Prostate gland (tissue), 2 donors: ENCODE results near the gene ENDOV. TPM values are rescaled to one million over a fixed set of nuclear protein-coding genes. Genes with fewer than 3 reads are reported as not detected.

ENCODE experiments used
- DNase-seq: peaks from one replicate; pipeline ENCODE4 v3.0.0-alpha.2; 2019; ENCODE audit warnings: low spot score
- H3K27ac ChIP-seq, 2 donors: fragments of 200-600 bp; sonication (generic); 2 replicates each; pipeline ENCODE4 v1.5.1; 2017 to 2019
- H3K27me3 ChIP-seq: fragments of 200-600 bp; sonication (generic); replicated peaks from 2 replicates; pipeline ENCODE4 v1.5.1; 2019; ENCODE audit not compliant: insufficient read depth
- H3K36me3 ChIP-seq, 2 donors: fragments of 200-600 bp; sonication (generic); 1 replicate in 1 of 2; 2 replicates in 1 of 2; pipeline versions ENCODE4 v1.5.1 to v1.8.1; 2017 to 2019
- H3K4me1 ChIP-seq: fragments of 200-600 bp; sonication (generic); replicated peaks from 2 replicates; pipeline ENCODE4 v1.5.1; 2019
- H3K4me3 ChIP-seq, 2 donors: fragments of 200-600 bp; sonication (generic); 2 replicates each; pipeline ENCODE4 v1.5.1; 2017 to 2019
- H3K9me3 ChIP-seq: fragments of 200-600 bp; sonication (generic); 2 replicates; pipeline ENCODE4 v1.5.1; 2017
- POLR2A ChIP-seq: fragments of 450-650 bp; IDR thresholded peaks from one replicate; pipeline ENCODE4 v1.6.1; 2016; ENCODE audit warnings: antibody characterized with exemption, mild to moderate bottlenecking
- POLR2AphosphoS5 ChIP-seq: sonication (generic); formaldehyde crosslinking; IDR thresholded peaks from one replicate; pipeline ENCODE4 v1.6.1; 2017; ENCODE audit warnings: antibody characterized with exemption
- WGBS: methylation state at CpG from one replicate; pipeline ENCODE4 v1.1.5; 2018; 5-methylcytosine and 5-hydroxymethylcytosine counted together
- intact Hi-C: fragments of 100-400 bp; cut with DNase I; formaldehyde crosslinking; loops from one replicate; pipeline ENCODE4 v1.14.2; 2022
- total RNA-seq, 2 donors: library from RNA; depleted of rRNA; stranded (reverse); fragments of >200 nt; gene quantifications; one replicate each; pipeline ENCODE4 v1.1.0, GENCODE V29; 2016
- TF ChIP-seq, protein P1 (sequence below), 4 experiments: fragments of 200-600 bp in 2 of 4; fragments of 450-650 bp in 2 of 4; sonication (generic) in 2 of 4; IDR thresholded peaks; 1 replicate in 3 of 4; 2 replicates in 1 of 4; pipeline ENCODE4 v1.5.1; 2016 to 2019; ENCODE audit warnings: antibody characterized with exemption in 4 of 4, mild to moderate bottlenecking in 2 of 4, moderate library complexity in 2 of 4

Gene ENDOV
- total RNA-seq, 2 donors from 2014 or later, result 17.0 to 36.9 TPM

DNA sequence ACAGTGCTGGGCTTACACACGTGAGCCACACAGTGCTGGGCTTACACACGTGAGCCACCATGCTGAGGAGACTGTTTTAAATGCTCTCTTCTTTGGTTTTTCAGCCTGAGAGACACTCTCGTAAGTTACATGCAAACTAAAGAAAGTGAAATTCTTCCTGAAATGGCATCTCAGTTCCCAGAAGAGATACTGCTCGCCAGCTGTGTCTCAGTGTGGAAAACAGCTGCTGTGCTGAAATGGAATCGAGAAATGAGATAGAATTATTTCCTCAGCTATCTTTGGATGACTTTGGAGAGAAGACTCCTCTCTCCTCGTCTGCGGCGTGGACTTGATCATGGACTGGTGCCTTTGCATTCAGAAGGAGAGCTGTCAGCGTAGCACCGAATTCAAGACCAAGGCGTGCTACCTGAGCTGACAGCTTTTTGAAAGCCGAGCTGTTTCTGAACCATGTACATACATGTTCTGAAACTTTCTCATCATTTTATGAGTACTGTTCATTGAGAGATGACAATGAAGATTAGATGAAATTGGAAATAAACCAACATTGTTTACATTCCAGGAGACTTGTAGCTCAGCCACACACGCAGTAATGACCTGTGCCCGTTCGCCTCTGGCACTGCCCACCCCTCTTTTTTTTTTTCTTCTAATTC, 21.6 kb upstream of the ENDOV start:
- WGBS, result 34% methylated on average over 15 of the region's 15 CpGs
- H3K4me3 ChIP-seq, result no peak overlapping the region
- H3K9me3 ChIP-seq, result no peaks in the 10 kb centered on the region
- DNase-seq, result peak; percentile 23
- no peaks in the 10 kb centered on the region for H3K4me1 ChIP-seq
- TF ChIP-seq POLR2A, result no peak
- TF ChIP-seq, protein P1, sequence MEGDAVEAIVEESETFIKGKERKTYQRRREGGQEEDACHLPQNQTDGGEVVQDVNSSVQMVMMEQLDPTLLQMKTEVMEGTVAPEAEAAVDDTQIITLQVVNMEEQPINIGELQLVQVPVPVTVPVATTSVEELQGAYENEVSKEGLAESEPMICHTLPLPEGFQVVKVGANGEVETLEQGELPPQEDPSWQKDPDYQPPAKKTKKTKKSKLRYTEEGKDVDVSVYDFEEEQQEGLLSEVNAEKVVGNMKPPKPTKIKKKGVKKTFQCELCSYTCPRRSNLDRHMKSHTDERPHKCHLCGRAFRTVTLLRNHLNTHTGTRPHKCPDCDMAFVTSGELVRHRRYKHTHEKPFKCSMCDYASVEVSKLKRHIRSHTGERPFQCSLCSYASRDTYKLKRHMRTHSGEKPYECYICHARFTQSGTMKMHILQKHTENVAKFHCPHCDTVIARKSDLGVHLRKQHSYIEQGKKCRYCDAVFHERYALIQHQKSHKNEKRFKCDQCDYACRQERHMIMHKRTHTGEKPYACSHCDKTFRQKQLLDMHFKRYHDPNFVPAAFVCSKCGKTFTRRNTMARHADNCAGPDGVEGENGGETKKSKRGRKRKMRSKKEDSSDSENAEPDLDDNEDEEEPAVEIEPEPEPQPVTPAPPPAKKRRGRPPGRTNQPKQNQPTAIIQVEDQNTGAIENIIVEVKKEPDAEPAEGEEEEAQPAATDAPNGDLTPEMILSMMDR (IDR thresholded peaks at IDR 0.05), result no peak
- TF ChIP-seq POLR2AphosphoS5, result peak; percentile 63
- H3K36me3 ChIP-seq, result peaks cover 0 to 5% of the 10 kb centered on the region in 2 donors
- no peaks in the 10 kb centered on the region for H3K27me3 ChIP-seq
- intact Hi-C loops, result no loop called here
- peak overlapping the region; percentile 6 to 12 for H3K27ac ChIP-seq

DNA sequence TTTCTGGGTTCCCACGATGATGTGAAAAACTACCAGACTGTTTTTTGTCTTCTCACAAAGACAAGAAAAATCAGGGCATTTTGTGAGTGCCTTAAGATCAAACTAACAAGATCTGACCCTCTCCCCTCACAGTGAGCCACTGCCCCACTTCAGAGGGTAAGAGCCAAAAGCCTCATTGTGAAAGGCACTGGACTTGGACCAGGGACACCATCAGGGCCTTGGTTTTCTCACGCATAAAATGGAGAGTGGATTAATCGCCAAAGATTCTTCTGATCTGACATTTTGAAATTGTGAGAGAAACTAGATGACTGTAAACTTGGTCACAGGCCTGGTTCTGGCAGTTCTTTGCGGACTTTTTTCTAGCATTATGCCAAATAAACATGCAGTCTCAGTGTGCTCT, 21.0 kb upstream of the ENDOV start:
- H3K4me1 ChIP-seq, result no peaks in the 10 kb centered on the region
- 32% methylated on average over 4 of the region's 4 CpGs for WGBS
- peak overlapping the region; percentile 6 to 17 for H3K27ac ChIP-seq
- no peaks in the 10 kb centered on the region for H3K27me3 ChIP-seq
- intact Hi-C loops, result no loop called here
- H3K36me3 ChIP-seq, result peaks cover 0 to 5% of the 10 kb centered on the region in 2 donors
- TF ChIP-seq POLR2A, result no peak
- TF ChIP-seq, protein P1 (IDR thresholded peaks at IDR 0.05), result no peak
- no peak for DNase-seq
- no peaks in the 10 kb centered on the region for H3K9me3 ChIP-seq
- H3K4me3 ChIP-seq, result no peak overlapping the region

- no peaks in the 10 kb centered on the region for H3K27me3 ChIP-seq
- peak overlapping the region; percentile 6 to 17 for H3K27ac ChIP-seq
- TF ChIP-seq POLR2A (no peak), POLR2AphosphoS5 (no peak)
- TF ChIP-seq, protein P1 (IDR thresholded peaks at IDR 0.05), result no peak
- H3K4me3 ChIP-seq, result no peak overlapping the region
- H3K36me3 ChIP-seq, result peaks cover 0 to 4% of the 10 kb centered on the region in 2 donors
- no peaks in the 10 kb centered on the region for H3K4me1 ChIP-seq
- DNase-seq, result no peak
- H3K9me3 ChIP-seq, result no peaks in the 10 kb centered on the region
- 42% methylated on average over 11 of the region's 11 CpGs for WGBS
- intact Hi-C loops, result no loop called here
These were observed 20.2 kb upstream of the ENDOV start for GRCh38 chr17:80394629-80395216.

DNA sequence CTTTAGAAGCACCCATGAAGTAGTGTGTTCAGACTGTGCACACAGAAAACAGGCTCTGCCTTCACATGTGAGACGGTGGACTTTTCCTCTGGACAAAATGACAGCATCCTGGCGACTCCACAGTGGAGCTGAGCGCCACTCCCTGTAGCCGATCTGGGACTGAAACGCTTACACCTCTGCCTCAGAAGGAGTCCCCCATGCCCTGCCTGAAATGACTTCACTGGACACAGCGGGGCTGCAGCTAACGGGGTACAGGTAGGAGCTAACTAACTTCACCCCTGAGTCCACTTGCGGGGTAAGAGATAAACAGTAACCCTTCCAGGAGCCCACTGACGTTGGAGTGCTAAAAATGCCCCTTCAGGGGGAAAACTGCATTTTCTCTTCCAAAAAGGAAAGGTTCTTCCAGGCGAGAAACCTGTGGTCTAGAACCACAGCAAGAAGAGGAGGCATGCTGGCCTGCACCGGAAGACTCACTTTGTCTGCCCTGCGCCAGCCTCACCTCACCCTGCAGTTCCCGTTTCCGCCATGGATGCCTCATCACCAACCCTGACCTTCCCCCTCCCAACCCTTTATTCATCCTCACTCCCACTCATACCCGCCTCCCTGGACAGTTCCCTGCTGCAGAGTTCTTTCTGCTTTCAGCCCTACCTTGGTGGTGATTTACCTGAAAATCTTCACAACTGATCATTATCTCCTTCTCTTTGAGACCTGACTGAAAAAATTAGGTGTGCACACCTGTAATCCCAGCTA, 19.4 kb upstream of the ENDOV start:
- WGBS, result 85% methylated on average over 15 of the region's 15 CpGs
- Histone ChIP-seq H3K27me3 (no peaks in the 10 kb centered on the region), H3K4me3 (no peak overlapping the region), H3K9me3 (no peaks in the 10 kb centered on the region), H3K27ac (no peak overlapping the region), H3K4me1 (no peaks in the 10 kb centered on the region), H3K36me3 (no peaks in the 10 kb centered on the region)
- DNase-seq, result no peak
- TF ChIP-seq, protein P1 (IDR thresholded peaks at IDR 0.05), result no peak
- intact Hi-C loops, result no loop called here
